Loucy (cell line): ENCODE measurements around the gene AFF3.

Experiments
- H2AFZ ChIP-seq: fragments of 200-600 bp; sonication (generic); 2 replicates; pipeline ENCODE4 v1.6.0; 2016; ENCODE audit warnings: antibody characterized with exemption, mild to moderate bottlenecking, low read length, moderate library complexity
- H3F3A ChIP-seq: fragments of 200-600 bp; 2 replicates; pipeline ENCODE4 v1.6.0; 2016; ENCODE audit warnings: antibody characterized with exemption, low read depth, mild to moderate bottlenecking
- H3K27me3 ChIP-seq: fragments of 200-600 bp; sonication (generic); 2 replicates; pipeline ENCODE4 v1.6.1; 2014; ENCODE audit warnings: low read length, mild to moderate bottlenecking; ENCODE audit not compliant: insufficient read depth, poor library complexity, severe bottlenecking
- H3K36me3 ChIP-seq: fragments of 200-600 bp; sonication (generic); 2 replicates; pipeline ENCODE4 v1.6.1; 2016; ENCODE audit warnings: low read length; ENCODE audit not compliant: insufficient read depth
- H3K4me1 ChIP-seq: fragments of 200-600 bp; sonication (generic); 2 replicates; pipeline ENCODE4 v1.5.1; 2014; ENCODE audit warnings: low read length, mild to moderate bottlenecking; ENCODE audit not compliant: insufficient read depth, poor library complexity, severe bottlenecking
- H3K4me2 ChIP-seq: fragments of 200-600 bp; sonication (generic); 2 replicates; pipeline ENCODE4 v1.6.0; 2014; ENCODE audit warnings: antibody characterized with exemption, low read length, low read depth, mild to moderate bottlenecking; ENCODE audit not compliant: poor library complexity, severe bottlenecking
- H3K4me3 ChIP-seq: fragments of 200-600 bp; sonication (generic); 2 replicates; pipeline ENCODE4 v1.5.1; 2014; ENCODE audit warnings: low read length, mild to moderate bottlenecking, mixed read lengths; ENCODE audit not compliant: poor library complexity, severe bottlenecking
- H3K79me2 ChIP-seq: fragments of 200-600 bp; sonication (generic); 2 replicates; pipeline ENCODE4 v1.6.1; 2014; ENCODE audit warnings: low read length; ENCODE audit not compliant: insufficient read depth
- H3K9ac ChIP-seq: fragments of 200-600 bp; sonication (generic); 2 replicates; pipeline ENCODE4 v1.6.0; 2014; ENCODE audit warnings: mild to moderate bottlenecking, low read depth, low read length, moderate library complexity; ENCODE audit not compliant: poor library complexity, severe bottlenecking
- H3K9me2 ChIP-seq: fragments of 200-600 bp; sonication (generic); replicated peaks from 2 replicates; pipeline ENCODE4 v1.6.1; 2016; ENCODE audit warnings: low read depth, low read length, mixed read lengths
- H3K9me3 ChIP-seq: fragments of 200-600 bp; sonication (generic); 2 replicates; pipeline ENCODE4 v1.6.1; 2014; ENCODE audit warnings: mild to moderate bottlenecking, antibody characterized with exemption, low read length, low read depth; ENCODE audit not compliant: insufficient read depth
- H4K20me1 ChIP-seq: fragments of 200-600 bp; sonication (generic); 2 replicates; pipeline ENCODE4 v1.6.0; 2014; ENCODE audit warnings: antibody characterized with exemption, low read length, mild to moderate bottlenecking; ENCODE audit not compliant: insufficient read depth, poor library complexity, severe bottlenecking
- EZH2phosphoT487 ChIP-seq: fragments of 200-600 bp; IDR thresholded peaks from 2 replicates; pipeline ENCODE4 v1.6.1; 2018; ENCODE audit warnings: antibody characterized with exemption, mild to moderate bottlenecking, moderate library complexity, borderline replicate concordance
- TF ChIP-seq, protein P1 (sequence below): fragments of 200-600 bp; sonication (generic); conservative IDR thresholded peaks from 2 replicates; pipeline ENCODE4 v1.5.1; 2014; ENCODE audit warnings: mild to moderate bottlenecking, antibody characterized with exemption, low read length

AFF3 gene

DNA sequence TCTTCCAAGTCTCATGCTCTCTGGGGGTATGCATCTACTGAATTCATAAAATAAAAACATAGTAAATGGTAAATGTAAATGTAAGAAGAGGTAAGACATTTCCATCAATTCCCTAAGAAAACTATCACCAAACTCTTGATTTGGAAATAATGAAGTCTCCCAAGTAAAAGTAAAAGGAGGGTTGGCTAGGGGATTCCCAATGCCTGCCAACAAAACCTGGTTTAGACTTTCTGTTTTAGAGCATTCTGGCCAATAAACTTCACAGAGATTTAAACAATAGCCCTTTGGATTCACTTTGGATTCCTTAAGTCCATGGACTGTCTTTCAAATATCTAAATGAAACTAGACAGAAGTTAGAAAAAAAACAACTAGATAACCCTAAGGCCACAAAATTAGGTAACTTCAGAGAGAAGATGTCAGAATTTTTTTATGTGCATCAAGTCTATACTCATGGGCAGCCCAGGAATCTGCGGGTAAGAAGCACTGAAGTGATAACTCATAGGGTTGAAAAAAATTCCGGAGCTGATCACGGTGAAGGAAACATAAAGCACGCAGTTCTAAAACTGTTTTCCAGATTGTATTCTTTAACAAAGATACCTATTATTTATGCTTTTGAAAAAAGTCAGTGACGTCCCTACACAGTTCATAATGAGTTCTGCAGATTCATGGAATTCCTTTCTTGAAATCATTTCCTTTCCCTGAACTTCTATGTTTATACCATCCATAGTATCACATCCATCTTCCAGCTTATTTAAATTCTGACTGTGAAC is 263.6 kb downstream of the AFF3 start:
- Histone ChIP-seq H3K4me3 (no peak overlapping the region), H3K9ac (no peak overlapping the region), H4K20me1 (no peaks in the 10 kb centered on the region), H3K4me1 (peaks cover 12% of the 10 kb centered on the region), H3K4me2 (no peak overlapping the region), H3K79me2 (no peaks in the 10 kb centered on the region), H3K9me2 (no peaks in the 10 kb centered on the region), H3K9me3 (no peaks in the 10 kb centered on the region), H3F3A (peaks cover 2% of the 10 kb centered on the region; the same call in 1 of the 2 replicates), H2AFZ (no peak overlapping the region), H3K36me3 (no peaks in the 10 kb centered on the region), H3K27me3 (no peaks in the 10 kb centered on the region)
- no peak for TF ChIP-seq EZH2phosphoT487
- TF ChIP-seq, protein P1, sequence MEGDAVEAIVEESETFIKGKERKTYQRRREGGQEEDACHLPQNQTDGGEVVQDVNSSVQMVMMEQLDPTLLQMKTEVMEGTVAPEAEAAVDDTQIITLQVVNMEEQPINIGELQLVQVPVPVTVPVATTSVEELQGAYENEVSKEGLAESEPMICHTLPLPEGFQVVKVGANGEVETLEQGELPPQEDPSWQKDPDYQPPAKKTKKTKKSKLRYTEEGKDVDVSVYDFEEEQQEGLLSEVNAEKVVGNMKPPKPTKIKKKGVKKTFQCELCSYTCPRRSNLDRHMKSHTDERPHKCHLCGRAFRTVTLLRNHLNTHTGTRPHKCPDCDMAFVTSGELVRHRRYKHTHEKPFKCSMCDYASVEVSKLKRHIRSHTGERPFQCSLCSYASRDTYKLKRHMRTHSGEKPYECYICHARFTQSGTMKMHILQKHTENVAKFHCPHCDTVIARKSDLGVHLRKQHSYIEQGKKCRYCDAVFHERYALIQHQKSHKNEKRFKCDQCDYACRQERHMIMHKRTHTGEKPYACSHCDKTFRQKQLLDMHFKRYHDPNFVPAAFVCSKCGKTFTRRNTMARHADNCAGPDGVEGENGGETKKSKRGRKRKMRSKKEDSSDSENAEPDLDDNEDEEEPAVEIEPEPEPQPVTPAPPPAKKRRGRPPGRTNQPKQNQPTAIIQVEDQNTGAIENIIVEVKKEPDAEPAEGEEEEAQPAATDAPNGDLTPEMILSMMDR, result no peak

DNA sequence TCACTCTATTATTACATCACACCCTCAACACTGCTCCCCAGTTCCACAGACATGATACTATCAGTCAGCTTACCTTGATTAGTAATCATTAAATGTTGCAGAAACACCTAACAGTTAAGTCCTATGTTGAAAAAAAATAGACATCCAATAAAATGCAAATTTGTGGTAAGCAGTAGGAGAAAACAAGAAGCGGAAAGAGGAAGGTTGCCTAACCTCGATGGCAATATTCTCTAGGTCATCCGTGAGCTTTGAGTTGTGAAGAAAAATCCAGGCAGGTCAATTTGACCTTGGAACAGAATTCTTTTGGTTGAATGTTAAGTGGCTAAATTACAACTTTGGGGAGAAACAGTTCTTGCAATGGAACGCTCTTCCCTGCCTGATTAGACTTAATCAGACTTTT is 264.4 kb downstream of the AFF3 start:
- no peak overlapping the region for H2AFZ ChIP-seq
- H3K36me3 ChIP-seq, result no peaks in the 10 kb centered on the region
- no peaks in the 10 kb centered on the region for H3K79me2 ChIP-seq
- no peaks in the 10 kb centered on the region for H4K20me1 ChIP-seq
- H3K9ac ChIP-seq, result no peak overlapping the region
- no peaks in the 10 kb centered on the region for H3K9me2 ChIP-seq
- TF ChIP-seq, protein P1, result no peak
- TF ChIP-seq EZH2phosphoT487, result no peak
- H3K4me3 ChIP-seq, result no peak overlapping the region
- H3K4me1 ChIP-seq, result peaks cover 12% of the 10 kb centered on the region
- no peaks in the 10 kb centered on the region for H3K27me3 ChIP-seq
- H3K9me3 ChIP-seq, result no peaks in the 10 kb centered on the region
- H3F3A ChIP-seq, result peaks cover 2% of the 10 kb centered on the region; the same call in 1 of the 2 replicates
- H3K4me2 ChIP-seq, result no peak overlapping the region

DNA sequence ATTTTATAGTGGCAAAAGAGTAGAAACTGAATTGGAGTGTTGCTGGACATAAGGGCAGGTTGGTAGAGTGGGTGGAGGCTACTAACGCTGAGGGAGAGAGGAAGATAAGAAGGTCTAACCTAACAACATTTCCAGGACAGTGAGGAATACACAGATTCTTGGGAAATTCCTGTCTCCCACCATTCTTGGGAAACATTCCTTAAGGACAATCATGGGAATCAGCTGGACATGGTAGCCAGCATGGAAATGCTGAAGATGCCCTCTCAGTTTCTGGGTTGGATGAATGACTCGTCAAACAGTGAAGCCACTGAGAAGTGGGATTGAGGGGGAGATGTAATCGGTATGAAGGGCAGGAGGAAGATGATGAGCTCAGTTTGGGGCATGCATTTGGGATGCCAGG is 265.4 kb downstream of the AFF3 start:
- Histone ChIP-seq H3K4me2 (no peak overlapping the region), H3K4me3 (no peak overlapping the region), H3F3A (peaks cover 2% of the 10 kb centered on the region; the same call in 1 of the 2 replicates), H2AFZ (no peak overlapping the region), H3K9ac (no peak overlapping the region), H3K9me2 (no peaks in the 10 kb centered on the region), H4K20me1 (no peaks in the 10 kb centered on the region), H3K36me3 (no peaks in the 10 kb centered on the region), H3K27me3 (no peaks in the 10 kb centered on the region), H3K79me2 (no peaks in the 10 kb centered on the region), H3K4me1 (peaks cover 3% of the 10 kb centered on the region), H3K9me3 (no peaks in the 10 kb centered on the region)
- no peak for TF ChIP-seq EZH2phosphoT487
- TF ChIP-seq, protein P1, result no peak
